ENCODE measurements around the gene MADD. TPM values are rescaled to one million over a fixed set of nuclear protein-coding genes. Genes with fewer than 3 reads are reported as not detected.

MADD gene
- total RNA-seq, 1 donor from 2014 or later = 24.7 TPM

- TF ChIP-seq CTCF (conservative IDR thresholded peaks at IDR 0.05; ENCODE audit: low read depth, low read length) = no peak
- peak overlapping the region; percentile 99 for H3K4me3 ChIP-seq (ENCODE audit: low read depth, low read length)
These were observed 20.6 kb upstream of the MADD start for GRCh38 chr11:47249378-47249715.

GRCh38 chr11:47251751-47252150 lies 18.2 kb upstream of the MADD start:
- no peak for TF ChIP-seq CTCF (conservative IDR thresholded peaks at IDR 0.05; ENCODE audit: low read depth, low read length)
- no peak for DNase-seq (ENCODE audit: low read depth)
- H3K4me3 ChIP-seq (ENCODE audit: low read depth, low read length) = no peak overlapping the region

More at GRCh38 chr11:47249378-47249715, 20.6 kb upstream of the MADD start:
- no peak for DNase-seq (ENCODE audit: low read depth)

- H3K4me3 ChIP-seq (ENCODE audit: low read depth, low read length) = no peak overlapping the region
- no peak for DNase-seq (ENCODE audit: low read depth)
- no peak for TF ChIP-seq CTCF (conservative IDR thresholded peaks at IDR 0.05; ENCODE audit: low read depth, low read length)
These were observed 16.3 kb upstream of the MADD start for GRCh38 chr11:47253660-47254059.

GRCh38 chr11:47254386-47254785 lies 15.5 kb upstream of the MADD start:
- DNase-seq (ENCODE audit: low read depth) = no peak
- no peak for TF ChIP-seq CTCF (conservative IDR thresholded peaks at IDR 0.05; ENCODE audit: low read depth, low read length)
- H3K4me3 ChIP-seq (ENCODE audit: low read depth, low read length) = no peak overlapping the region

GRCh38 chr11:47256374-47256773 lies 13.6 kb upstream of the MADD start:
- no peak overlapping the region for H3K4me3 ChIP-seq (ENCODE audit: low read depth, low read length)
- DNase-seq (ENCODE audit: low read depth) = no peak
- no peak for TF ChIP-seq CTCF (conservative IDR thresholded peaks at IDR 0.05; ENCODE audit: low read depth, low read length)

GRCh38 chr11:47257177-47257516 lies 12.8 kb upstream of the MADD start:
- TF ChIP-seq CTCF (conservative IDR thresholded peaks at IDR 0.05; ENCODE audit: low read depth, low read length) = no peak
- peak overlapping the region; percentile 54 for H3K4me3 ChIP-seq (ENCODE audit: low read depth, low read length)
- no peak for DNase-seq (ENCODE audit: low read depth)

- peak within 1 kb of the TSS; percentile 54 for H3K4me3 ChIP-seq (ENCODE audit: low read depth, low read length)
- no peak for DNase-seq (ENCODE audit: low read depth)
- peak; percentile 68 for TF ChIP-seq CTCF (conservative IDR thresholded peaks at IDR 0.05; ENCODE audit: low read depth, low read length)
These were observed 12.2 kb upstream of the MADD start, which contains the start of gene NR1H3 for GRCh38 chr11:47257517-47258316. NR1H3 (plus strand) TSS chr11:47257996; CDS start chr11:47259217, 1,221 bp downstream.
